ENCODE measurements around the gene CHMP2A. TPM values are rescaled to one million over a fixed set of nuclear protein-coding genes. Genes with fewer than 3 reads are reported as not detected.

The CHMP2A gene
- total and polyA plus RNA-seq, 2 of the 8 experiments (the other 6 are each of a cell fraction or from before 2014, with no cell fraction given), result 70.0 to 132 TPM

GRCh38 chr19:58558623-58559274 lies 3.8 kb upstream of the CHMP2A start (continued):
- peak; percentile 99 for TF ChIP-seq YY1 (IDR thresholded peaks at IDR 0.05; ENCODE audit: low read depth, low read length)
- TF ChIP-seq CTBP2 (IDR thresholded peaks at IDR 0.05; ENCODE audit: borderline replicate concordance, insufficient read depth, insufficient read length, low read length), result no peak
- TF ChIP-seq, protein P1, sequence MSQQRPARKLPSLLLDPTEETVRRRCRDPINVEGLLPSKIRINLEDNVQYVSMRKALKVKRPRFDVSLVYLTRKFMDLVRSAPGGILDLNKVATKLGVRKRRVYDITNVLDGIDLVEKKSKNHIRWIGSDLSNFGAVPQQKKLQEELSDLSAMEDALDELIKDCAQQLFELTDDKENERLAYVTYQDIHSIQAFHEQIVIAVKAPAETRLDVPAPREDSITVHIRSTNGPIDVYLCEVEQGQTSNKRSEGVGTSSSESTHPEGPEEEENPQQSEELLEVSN (IDR thresholded peaks at IDR 0.05), result peak; percentile 79
- TF ChIP-seq BACH1 (IDR thresholded peaks at IDR 0.05; ENCODE audit: low read length), result no peak
- TF ChIP-seq JUN (IDR thresholded peaks at IDR 0.05; ENCODE audit: low read depth, low read length), result no peak
- no peak; a peak in 1 of 4 replicates for TF ChIP-seq SIN3A (conservative IDR thresholded peaks at IDR 0.05 in 1 of 2, IDR thresholded peaks at IDR 0.05 in 1 of 2; ENCODE audit: low read depth in 1 of 2, low read length in 2 of 2)
- peak; percentile 92 for TF ChIP-seq CREB1 (IDR thresholded peaks at IDR 0.05)
- peak in 1 of 2 experiments; percentile 78; a peak in 2 of 3 replicates for TF ChIP-seq POLR2A (IDR thresholded peaks at IDR 0.05; ENCODE audit: control extremely low read depth in 1 of 2, low read depth in 2 of 2, low read length in 2 of 2)

Data from H1 (cell line).